Peyer's patch (tissue), 4 donors: ENCODE data around the gene PIK3IP1. TPM values are rescaled to one million over a fixed set of nuclear protein-coding genes. Genes with fewer than 3 reads are reported as not detected.

Experiments
- DNase-seq, 3 donors: peaks; one replicate each; pipeline ENCODE4 v3.0.0-alpha.2; 2017 to 2019
- H3K27ac ChIP-seq, 4 donors: fragments of 200-600 bp; sonication (generic); one replicate each; pipeline ENCODE4 v1.5.1; 2016 to 2019
- H3K27me3 ChIP-seq, 2 donors: fragments of 200-600 bp; sonication (generic); one replicate each; pipeline ENCODE4 v1.5.1; 2019
- H3K36me3 ChIP-seq, 3 donors: fragments of 200-600 bp; sonication (generic); one replicate each; pipeline ENCODE4 v1.5.1; 2016 to 2019
- H3K4me1 ChIP-seq, 4 donors: fragments of 200-600 bp; sonication (generic); one replicate each; pipeline ENCODE4 v1.5.1; 2016 to 2019
- H3K4me3 ChIP-seq, 4 donors: fragments of 200-600 bp; sonication (generic); 1 replicate in 3 of 4; 2 replicates in 1 of 4; pipeline ENCODE4 v1.5.1; 2016 to 2019; ENCODE audit warnings: mild to moderate bottlenecking in 1 of 4
- H3K9me3 ChIP-seq, 4 donors: fragments of 200-600 bp; sonication (generic); one replicate each; pipeline ENCODE4 v1.5.1; 2016 to 2019; ENCODE audit warnings: mild to moderate bottlenecking in 1 of 4
- POLR2A ChIP-seq, 2 donors: fragments of 450-650 bp; IDR thresholded peaks; one replicate each; pipeline ENCODE4 v1.5.1; 2017; ENCODE audit warnings: antibody characterized with exemption in 2 of 2, mild to moderate bottlenecking in 2 of 2, moderate library complexity in 2 of 2
- total RNA-seq, 4 donors: library from RNA; depleted of rRNA; stranded (reverse); fragments of >200 nt; gene quantifications; one replicate each; pipeline ENCODE4 v1.1.0, GENCODE V29; 2016
- TF ChIP-seq, protein P1 (sequence below), 6 experiments: fragments of 450-650 bp in 4 of 6; fragments of 200-600 bp in 2 of 6; sonication (generic) in 1 of 6; IDR thresholded peaks; one replicate each; pipeline ENCODE4 v1.5.1; 2017 to 2019; ENCODE audit warnings: antibody characterized with exemption in 6 of 6, mild to moderate bottlenecking in 3 of 6, moderate library complexity in 1 of 6

Gene PIK3IP1
- total RNA-seq, 4 donors from 2014 or later = 23.7 to 60.2 (median 30.7) TPM

DNA sequence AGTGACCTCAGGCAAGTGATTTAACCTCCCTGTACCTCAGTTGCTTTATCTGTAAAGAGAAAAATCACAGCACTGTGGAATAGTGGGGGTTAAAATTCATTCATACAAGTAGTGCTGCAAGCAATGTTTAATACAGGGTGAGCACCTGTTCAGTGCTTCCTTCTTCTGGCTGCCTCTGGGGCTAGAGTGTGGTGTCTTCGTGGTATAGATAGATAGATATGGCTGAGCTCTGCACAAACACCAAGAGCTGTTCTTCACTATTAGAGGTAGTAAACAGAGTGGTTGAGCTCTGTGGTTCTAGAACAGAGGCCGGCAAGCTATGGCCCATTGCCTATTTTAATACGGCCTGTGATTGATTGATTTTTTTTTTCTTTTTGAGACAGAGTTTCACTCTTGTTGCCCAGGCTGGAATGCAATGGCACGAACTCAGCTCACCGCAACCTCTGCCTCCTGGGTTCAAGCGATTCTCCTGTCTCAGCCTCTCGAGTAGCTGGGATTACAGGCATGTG lies 47.3 kb downstream of the PIK3IP1 start:
- TF ChIP-seq POLR2A (IDR thresholded peaks at IDR 0.05) = no peak
- TF ChIP-seq, protein P1, sequence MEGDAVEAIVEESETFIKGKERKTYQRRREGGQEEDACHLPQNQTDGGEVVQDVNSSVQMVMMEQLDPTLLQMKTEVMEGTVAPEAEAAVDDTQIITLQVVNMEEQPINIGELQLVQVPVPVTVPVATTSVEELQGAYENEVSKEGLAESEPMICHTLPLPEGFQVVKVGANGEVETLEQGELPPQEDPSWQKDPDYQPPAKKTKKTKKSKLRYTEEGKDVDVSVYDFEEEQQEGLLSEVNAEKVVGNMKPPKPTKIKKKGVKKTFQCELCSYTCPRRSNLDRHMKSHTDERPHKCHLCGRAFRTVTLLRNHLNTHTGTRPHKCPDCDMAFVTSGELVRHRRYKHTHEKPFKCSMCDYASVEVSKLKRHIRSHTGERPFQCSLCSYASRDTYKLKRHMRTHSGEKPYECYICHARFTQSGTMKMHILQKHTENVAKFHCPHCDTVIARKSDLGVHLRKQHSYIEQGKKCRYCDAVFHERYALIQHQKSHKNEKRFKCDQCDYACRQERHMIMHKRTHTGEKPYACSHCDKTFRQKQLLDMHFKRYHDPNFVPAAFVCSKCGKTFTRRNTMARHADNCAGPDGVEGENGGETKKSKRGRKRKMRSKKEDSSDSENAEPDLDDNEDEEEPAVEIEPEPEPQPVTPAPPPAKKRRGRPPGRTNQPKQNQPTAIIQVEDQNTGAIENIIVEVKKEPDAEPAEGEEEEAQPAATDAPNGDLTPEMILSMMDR (IDR thresholded peaks at IDR 0.05) = no peak
- H3K27ac ChIP-seq = no peak overlapping the region
- DNase-seq = no peak
- H3K36me3 ChIP-seq = no peaks in the 10 kb centered on the region
- no peaks in the 10 kb centered on the region for H3K27me3 ChIP-seq
- H3K9me3 ChIP-seq = no peaks in the 10 kb centered on the region
- peaks cover 0 to 40% (median 9%) of the 10 kb centered on the region in 4 donors for H3K4me1 ChIP-seq
- H3K4me3 ChIP-seq = no peak overlapping the region

DNA sequence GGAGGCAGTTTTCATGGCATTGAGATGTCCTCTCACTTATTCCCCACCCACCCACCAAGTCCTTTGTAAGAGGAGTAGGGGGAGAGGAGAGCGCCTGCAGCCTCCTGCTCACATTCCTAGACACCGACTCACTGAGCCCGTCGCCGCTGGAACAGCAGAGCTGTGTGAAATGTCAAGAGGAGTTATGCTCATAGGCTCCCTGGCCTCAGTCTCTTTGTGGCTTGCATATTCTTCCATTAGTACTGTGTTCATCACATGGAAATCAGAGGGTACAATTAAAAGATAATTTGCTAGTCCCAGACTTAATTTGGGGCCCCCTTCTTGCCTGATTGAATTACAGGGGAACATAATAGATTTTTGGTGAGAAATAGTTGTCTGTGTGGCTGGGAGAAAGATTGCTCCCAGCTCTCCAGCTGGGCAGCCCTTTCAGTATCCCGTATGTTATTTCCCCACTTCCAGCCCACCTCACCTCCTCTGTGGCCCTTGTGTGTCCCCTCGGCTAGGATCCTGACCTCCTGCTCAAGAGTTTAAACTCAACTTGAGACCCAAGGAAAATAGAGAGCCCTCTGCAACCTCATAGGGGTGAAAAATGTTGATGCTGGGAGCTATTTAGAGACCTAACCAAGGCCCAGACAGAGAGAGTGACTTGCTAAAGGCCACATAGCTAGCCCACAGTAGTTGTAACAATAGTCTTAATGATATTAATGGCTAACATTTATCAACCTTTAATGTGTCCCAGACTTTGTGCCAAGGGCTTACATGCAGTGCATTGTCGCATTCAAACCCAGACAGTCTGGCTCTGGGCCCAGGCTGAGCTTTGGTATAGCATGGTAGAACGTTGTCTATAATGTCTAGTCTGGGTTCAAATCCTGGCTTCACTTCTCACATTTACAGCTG lies 48.0 kb downstream of the PIK3IP1 start:
- DNase-seq = no peak
- TF ChIP-seq, protein P1 (IDR thresholded peaks at IDR 0.05) = no peak
- no peak for TF ChIP-seq POLR2A (IDR thresholded peaks at IDR 0.05)
- H3K9me3 ChIP-seq = no peaks in the 10 kb centered on the region
- H3K4me3 ChIP-seq = no peak overlapping the region
- peaks cover 0 to 34% (median 9%) of the 10 kb centered on the region in 4 donors for H3K4me1 ChIP-seq
- no peaks in the 10 kb centered on the region for H3K36me3 ChIP-seq
- peak overlapping the region in 1 of 4 donors; percentile 2 for H3K27ac ChIP-seq
- H3K27me3 ChIP-seq = no peaks in the 10 kb centered on the region

DNA sequence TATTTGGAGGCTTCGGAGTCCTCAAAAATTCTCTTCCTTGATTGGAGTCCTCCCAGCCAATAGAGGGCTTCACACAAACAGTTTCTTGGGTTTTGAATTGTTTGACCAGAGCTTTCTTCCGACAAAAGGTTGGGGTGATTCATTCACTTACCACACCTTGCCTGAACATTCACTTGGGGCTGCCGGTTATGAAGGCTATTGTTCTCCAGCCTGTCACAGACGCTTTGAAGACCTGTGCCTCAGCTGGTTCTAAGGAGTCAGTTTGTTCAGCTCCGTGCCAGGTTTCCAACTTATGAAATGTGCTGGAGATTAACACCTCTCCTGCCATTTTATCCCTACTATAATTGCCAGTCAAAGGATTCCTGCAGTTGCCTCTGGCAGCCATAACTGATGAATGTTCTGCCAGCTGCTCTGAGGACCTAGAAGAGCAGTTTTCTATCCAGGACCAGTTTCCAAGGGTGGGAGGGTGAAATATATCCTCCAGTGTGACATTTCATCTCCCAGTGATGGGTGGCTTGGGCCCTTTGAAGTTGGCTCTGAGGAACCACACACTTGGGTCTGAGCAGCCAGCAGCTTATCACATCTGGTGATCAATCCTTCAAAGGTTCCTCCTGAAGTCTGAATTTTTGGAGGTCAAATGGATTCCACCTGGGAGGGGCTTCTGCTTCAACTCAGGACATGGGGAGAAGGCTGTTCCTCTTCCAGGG lies 48.8 kb downstream of the PIK3IP1 start:
- TF ChIP-seq, protein P1 (IDR thresholded peaks at IDR 0.05) = no peak
- TF ChIP-seq POLR2A (IDR thresholded peaks at IDR 0.05) = no peak
- no peaks in the 10 kb centered on the region for H3K36me3 ChIP-seq
- H3K9me3 ChIP-seq = no peaks in the 10 kb centered on the region
- H3K4me3 ChIP-seq = no peak overlapping the region
- H3K27me3 ChIP-seq = no peaks in the 10 kb centered on the region
- DNase-seq = no peak
- H3K4me1 ChIP-seq = peaks cover 0 to 31% (median 9%) of the 10 kb centered on the region in 4 donors
- peak overlapping the region in 1 of 4 donors; percentile 2 for H3K27ac ChIP-seq

- Histone ChIP-seq H3K27ac (peak overlapping the region in 2 of 4 donors; percentile 35 to 68), H3K4me1 (peaks cover 0 to 24% (median 9%) of the 10 kb centered on the region in 4 donors), H3K36me3 (no peaks in the 10 kb centered on the region), H3K9me3 (no peaks in the 10 kb centered on the region), H3K27me3 (no peaks in the 10 kb centered on the region), H3K4me3 (no peak overlapping the region)
- no peak for DNase-seq
- no peak for TF ChIP-seq POLR2A (IDR thresholded peaks at IDR 0.05)
- TF ChIP-seq, protein P1 (IDR thresholded peaks at IDR 0.05) = peak in 1 of 6 experiments; percentile 11
These were observed 50.4 kb downstream of the PIK3IP1 start for GRCh38 chr22:31241936-31242335.

DNA sequence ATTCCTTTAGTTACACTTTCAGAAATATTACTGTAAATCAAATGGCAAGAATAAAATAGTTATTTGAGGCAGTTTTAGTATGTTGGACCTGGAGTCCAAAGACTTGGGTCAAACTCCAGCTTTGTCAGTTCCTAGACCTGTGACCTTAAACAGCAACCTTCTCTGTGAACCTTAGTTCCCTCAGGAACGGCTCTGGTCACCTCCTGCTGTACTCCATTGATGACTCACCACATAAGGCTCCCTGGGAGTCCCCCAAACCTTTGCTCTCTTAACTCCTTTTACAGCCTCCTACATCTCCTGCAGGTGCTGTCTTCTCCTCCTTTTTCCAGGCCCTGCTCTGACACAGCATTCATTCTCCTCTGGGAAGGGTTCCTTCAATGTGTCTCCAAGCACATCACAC lies 51.1 kb downstream of the PIK3IP1 start:
- Histone ChIP-seq H3K36me3 (no peaks in the 10 kb centered on the region), H3K4me1 (peaks cover 0 to 24% (median 9%) of the 10 kb centered on the region in 4 donors), H3K27me3 (no peaks in the 10 kb centered on the region), H3K9me3 (no peaks in the 10 kb centered on the region), H3K27ac (peak overlapping the region in 2 of 4 donors; percentile 35 to 68), H3K4me3 (no peak overlapping the region)
- peak in 1 of 3 donors; percentile 79 for DNase-seq
- no peak for TF ChIP-seq POLR2A (IDR thresholded peaks at IDR 0.05)
- TF ChIP-seq, protein P1 (IDR thresholded peaks at IDR 0.05) = no peak
